HG02623 (cell line): ENCODE results near the gene ATXN2L.
"Not testable (repeated sequence)": the region's sequence is repeated elsewhere in the genome, so short reads cannot be mapped to it uniquely, and the experiment has no call there.

Experiments used
- ATAC-seq: cut with Tn5 transposase; IDR thresholded peaks from one replicate; pipeline ENCODE4 v1.9.1; 2021; ENCODE audit warnings: moderate library complexity; ENCODE audit not compliant: unreplicated experiment

Gene ATXN2L

DNA sequence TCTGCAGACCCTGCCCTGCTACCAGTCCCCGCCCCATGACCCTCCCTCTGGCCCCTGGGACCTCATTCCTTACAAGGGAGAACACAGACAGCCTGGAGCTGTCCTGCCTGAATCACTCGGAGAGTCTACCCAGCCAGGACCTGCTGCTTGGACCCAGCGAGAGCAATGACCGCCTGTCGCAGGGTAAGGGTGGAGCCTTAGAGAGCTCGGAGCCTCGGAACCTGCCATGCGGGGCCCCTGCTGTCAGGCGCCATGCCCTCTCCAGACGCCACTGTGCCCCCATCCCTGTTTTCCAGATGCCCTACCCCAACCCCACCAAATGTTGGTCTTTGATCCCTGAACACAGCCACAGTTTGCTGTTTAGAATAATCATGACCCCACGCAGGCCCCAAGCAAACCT lies 46.4 kb downstream of the ATXN2L start:
- ATAC-seq: no peak

DNA sequence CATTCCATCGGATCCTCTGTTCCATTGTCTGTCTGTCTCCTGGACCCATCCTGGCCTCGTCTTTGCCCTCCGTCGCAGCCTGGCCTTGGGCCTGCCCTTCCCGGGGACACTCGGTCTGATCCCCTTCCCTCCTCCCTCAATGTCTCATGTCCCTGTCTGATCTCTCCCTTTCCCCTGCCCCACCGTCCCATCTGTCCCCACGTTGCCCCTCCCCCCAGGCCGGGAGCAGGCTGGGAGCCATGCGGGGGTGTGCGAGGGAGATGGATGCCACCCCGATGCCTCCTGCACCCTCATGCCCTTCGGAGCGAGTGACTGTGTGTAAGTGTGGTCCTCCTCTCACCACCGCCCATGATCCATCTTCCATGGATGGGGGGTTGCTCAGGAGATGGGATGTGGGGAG lies 50.2 kb downstream of the ATXN2L start:
- ATAC-seq: no peak

DNA sequence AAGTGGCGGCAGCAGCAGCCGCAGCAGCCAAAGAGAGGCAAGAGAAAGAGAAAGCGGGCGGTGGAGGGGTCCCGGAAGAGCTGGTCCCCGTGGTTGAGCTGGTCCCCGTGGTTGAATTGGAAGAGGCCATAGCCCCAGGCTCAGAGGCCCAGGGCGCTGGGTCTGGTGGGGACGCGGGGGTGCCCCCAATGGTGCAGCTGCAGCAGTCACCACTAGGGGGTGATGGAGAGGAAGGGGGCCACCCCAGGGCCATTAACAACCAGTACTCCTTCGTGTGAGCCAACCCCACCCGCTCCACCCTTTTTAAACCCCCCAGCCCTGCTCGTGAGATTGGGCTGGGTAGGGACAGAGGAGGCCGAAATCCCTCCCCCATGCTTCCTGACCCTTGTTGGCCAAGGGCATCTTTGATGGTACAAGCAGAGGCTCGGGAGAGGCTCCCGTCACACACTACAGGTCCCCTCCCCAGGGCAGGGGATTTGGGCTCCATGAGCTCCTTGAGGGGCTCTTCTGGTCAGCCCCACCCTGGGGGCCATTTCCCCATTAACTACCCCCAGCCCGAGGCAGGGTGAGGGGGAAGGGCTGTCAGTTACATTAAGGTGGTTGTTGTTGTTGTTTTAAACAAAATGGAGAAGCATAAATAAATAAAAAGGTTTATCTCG lies 50.9 kb downstream of the ATXN2L start:
- ATAC-seq: no peak

DNA sequence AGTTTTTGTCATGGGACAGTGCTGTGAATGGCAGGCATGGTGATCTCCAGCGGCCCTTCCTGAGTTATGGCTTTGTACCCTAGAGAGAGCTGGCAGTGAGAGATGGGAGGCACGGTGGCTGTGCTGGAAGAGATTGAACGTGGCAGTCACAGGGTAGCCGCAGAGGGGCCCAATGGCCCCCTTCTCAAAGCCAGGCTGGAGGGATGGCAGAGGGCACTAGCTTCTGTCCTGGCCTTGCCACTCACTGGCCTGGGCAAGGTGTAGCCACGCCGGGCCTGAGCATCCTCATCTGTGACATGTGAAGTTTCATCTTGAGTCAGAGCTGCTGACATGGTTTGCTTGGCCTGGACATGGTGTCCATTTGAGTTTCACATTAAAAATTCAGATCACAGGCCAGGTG lies 51.6 kb downstream of the ATXN2L start:
- no peak for ATAC-seq

DNA sequence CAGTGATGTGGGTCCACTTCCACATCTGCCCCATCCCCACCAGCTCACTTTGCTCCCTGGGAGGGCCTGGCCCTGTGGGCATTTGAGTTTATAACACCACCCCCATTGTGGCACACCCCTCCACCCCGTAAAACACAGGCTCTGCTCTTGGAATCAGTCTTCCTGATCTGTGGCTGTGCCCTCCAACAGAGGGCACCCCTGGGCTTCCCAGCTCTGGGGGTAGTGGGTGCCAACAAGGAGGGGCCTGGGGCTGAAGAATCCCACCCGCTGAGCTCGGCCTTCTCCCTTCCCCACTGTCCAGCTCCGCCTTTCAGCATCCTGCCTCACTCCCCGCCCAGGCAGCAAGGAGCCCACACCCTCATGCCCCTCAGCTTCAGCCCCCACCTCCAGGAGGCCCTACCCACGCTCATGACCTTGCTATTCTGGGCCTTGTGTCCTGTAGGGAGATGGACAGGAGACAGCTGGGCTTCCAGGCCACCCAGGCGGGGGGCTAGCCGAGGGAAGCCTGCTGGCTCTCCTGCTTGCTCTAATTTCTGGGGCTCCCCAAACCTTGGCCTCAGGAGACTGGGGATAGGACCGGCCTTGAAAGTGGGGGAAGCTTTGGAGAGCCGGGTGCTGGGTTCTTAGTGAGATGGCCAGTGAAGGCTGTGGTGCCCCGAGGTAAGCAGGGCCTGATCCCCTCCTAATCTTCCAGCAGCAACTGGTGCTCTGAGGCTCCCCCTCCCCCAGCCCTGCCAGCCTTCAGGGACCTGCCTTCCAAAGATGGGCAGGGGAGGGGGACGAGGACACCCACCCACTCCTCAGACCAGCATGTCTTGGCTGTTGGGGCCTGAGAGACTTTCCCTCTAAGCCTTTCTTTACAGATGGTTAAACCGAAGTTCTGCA lies 52.6 kb downstream of the ATXN2L start:
- no peak for ATAC-seq

DNA sequence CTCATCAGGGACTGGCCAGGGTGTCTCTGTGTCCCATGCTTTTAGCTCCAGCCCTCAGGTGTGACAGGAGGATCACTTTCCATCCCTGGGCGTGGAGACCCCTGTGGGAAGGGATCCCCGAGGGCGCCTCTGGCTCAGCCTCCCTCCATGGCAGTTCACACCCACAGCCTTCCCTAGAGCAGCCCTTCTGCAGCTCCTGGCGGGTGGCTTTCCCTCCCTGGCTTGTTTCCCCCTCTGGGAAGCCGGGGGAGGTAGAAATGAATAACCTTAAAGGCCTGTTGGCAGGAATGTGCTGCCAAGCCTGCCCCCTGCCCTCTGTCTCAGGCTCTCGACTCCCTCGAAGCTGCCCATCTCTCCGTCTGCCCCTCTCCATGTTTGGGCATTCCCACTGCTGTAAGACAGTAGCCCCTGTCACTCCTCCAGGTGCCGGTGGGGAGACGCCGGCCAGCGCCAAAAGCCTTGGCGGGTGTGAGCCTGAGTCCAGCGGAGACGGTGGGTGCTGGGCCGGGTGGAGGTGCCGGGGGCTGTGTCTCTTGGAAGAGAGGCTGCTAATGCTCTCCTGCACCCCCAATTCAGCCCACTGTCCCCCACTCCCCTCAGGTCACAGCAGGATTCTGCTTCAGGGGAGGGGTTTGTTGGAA lies 53.3 kb downstream of the ATXN2L start:
- ATAC-seq: no peak

DNA sequence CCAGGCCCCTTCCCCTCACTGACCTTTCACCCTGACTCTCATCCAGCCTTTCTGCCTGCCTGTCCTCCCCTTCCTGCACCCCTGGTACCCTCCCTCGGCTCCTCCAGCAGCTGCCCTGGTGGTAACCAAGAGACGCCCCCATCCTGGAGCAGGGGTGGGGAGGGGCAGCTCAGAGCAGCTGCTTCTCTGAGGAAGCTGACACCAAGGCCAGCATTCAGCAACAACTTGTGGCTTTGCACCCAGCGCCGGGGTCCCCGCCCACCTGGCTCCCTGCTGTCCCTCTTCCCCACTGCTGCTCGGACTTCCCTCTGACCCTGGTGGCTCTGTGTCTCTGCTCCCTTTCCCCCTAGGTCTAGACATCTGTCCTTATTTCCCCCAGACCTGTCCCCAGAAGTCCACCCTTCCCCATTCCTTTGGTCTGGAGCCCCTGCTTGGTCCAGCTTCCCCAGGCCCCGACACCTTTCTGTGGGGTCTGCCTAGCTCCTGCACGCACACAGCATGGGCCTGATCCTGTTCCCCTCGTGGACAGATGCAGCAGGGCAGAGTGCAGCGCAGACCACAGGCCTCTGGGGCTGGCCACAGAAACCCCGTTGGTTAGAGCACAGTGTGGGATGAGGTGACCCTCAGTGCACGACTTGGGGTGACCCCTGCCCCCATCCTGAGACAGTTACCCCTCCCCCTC lies 54.3 kb downstream of the ATXN2L start:
- no peak for ATAC-seq

DNA sequence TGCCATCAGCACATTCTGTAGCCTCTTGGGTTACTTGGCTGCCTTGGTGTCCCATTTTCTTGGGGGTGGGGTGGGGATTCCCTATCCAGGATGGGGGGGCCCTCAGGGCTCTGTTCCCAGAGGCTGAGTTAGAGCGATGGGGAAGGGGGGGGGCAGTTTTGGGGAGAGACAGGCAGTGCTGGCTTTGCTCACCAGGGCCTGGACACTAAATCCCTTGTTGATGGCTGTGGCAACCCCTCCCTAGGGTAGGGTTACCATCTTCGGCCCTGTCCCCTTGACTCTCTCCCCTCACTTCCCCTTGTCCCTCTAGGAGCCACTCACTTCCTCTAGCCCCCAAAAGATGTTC lies 54.8 kb downstream of the ATXN2L start:
- ATAC-seq: no peak

DNA sequence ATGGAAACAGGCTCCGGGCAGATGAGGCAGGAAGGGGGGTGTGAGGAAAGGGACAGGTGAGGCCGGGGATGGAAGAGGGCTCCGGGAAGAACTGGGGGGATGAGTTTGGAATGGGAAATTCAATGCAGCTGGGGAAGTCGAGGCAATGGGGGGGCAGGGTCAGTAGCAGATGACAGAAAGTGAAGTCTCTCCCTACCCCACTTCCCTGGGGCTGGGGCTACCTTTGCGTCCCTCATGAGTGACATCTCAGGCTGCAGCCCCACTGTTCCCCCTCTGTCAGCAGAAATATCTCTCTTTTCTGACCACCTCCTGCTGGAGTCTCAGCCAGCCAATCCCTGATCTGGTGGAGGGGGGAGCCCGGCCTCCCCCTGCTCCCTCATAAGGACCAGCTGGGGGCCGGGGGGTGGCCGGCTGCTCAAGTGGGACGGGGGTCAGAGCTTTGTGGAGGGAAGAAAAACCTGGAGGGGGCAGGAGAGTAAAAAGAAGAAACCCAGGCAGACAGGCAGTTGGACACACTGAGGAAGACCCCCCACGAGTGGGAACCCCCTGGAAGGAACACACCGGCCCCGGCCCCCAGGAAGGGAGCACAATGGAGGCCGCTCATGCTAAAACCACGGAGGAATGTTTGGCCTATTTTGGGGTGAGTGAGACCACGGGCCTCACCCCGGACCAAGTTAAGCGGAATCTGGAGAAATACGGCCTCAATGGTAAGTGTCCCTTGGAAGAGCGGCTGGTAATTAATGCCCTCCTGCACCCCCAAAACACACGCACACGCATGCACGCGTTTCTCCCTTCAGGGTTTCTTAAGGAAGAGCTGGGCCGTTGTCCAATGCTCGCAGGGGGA lies 55.5 kb downstream of the ATXN2L start, which contains the start of gene ATP2A1:
ATP2A1 (plus strand) TSS at position 406 of the 844 bp plus-strand sequence; CDS start at position 590, 184 bp downstream.
- no peak for ATAC-seq

DNA sequence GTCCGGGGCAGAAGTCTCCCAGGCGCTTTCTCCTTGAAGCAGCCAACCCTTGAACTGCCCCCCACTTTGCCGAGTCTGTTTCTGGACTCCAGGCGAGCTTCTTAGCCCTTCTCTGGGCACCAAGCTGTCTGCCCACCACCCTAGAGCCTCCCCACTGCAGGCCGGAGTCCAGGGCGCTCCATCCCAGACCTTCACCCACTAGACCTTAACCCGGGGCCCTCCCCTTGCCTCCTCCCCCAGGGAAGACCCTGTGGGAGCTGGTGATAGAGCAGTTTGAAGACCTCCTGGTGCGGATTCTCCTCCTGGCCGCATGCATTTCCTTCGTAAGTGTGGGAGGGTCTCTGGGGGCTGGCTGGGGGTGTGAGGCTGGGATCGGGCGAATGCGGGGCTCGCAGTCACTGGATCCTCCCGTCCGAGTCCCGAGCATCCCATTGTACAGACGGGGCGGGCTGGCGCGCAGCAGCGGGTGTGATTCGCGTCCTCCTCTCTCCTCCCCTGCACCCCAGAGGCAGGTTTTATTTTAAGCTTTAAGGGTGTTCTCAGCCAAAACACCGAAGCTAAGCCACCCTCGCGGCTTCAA lies 56.6 kb downstream of the ATXN2L start:
- ATAC-seq: peak; percentile 27

DNA sequence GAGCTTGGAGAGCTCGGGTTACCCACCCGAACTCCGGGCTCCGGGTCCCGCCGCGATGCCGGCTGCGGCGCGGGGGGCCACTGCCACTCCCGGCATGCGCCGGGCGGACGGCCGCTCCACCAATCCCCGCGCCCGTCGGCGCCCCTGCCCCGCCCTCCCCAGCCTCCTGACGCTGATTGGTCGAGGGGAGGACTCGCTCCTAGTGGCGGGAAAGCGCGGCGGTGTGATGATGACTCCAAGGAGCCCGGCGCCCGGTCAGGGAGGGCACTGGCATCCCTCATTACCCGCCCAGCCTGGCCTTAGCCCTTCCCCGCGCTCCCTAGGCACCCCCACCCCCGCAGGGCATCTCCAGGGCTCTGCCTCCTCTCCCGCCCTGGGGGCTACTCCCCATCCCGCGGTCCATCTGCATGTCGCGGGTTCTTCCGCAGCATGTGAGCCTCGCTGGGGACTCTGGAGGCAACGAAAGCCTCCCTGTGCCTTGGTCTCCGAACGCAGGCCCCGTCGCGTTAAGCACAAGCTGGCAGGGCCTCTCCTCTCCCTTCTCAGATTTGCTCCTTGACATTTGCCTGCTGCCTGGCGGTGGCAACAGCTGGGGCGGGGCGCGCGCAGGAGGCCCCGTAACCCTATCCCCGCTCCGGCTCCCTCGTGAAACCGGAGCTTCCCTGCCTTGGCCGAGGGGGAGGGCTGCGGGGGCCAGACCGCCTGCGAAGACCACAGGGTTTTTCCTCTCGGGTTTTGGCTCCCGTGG lies 57.2 kb downstream of the ATXN2L start:
- peak; percentile 85 for ATAC-seq

DNA sequence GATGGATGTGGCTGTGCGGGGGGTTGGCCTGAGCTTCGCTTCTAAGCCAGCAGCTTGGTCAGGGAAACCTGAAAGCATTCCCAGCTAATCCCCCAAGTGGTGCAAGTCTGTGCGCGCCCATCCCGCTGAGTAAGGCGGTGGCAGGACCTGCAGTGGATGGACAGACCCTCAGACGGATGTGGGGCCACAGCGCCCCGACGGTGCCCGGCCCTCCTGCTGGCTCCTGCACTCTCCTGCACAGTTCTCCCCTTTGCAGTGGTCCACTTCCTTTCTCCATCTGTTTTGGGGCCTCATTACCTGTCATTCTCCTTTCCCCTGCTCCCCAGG lies 57.8 kb downstream of the ATXN2L start:
- no peak for ATAC-seq

DNA sequence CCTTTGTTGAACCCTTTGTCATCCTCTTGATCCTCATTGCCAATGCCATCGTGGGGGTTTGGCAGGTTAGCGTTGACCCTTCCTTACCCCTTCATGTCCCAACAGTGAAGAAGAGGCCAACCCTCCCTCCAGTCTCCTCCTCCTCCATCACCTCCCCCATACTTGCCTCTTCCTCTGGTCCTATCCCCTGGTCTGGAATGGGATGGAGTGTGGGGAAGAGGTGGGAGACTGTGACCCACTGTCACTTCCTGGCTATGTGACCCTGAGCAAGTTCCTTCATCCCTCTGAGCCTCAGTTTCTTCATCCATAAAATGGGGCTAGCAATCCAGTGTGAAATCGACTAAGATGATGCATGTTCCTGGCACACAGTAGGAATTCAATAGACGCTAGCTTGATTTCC lies 58.2 kb downstream of the ATXN2L start:
- no peak for ATAC-seq

DNA sequence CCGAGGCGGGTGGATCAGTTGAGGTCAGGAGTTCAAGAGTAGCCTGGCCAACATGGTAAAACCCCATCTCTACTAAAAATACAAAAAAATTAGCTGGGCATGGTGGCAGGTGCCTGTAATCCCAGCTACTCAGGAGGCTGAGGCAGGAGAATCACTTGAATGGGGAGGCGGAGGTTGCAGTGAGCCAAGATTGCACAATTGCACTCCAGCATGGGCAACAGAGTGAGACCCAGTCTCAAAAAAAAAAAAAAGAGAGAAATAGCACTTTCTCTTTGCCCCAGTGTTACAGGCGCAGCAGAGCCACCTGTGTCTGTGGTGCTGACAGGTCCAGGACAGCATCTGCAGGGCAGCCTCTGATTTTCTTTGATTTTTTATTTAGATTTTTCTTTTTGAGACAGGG lies 58.8 kb downstream of the ATXN2L start:
- not testable (repeated sequence) for ATAC-seq

DNA sequence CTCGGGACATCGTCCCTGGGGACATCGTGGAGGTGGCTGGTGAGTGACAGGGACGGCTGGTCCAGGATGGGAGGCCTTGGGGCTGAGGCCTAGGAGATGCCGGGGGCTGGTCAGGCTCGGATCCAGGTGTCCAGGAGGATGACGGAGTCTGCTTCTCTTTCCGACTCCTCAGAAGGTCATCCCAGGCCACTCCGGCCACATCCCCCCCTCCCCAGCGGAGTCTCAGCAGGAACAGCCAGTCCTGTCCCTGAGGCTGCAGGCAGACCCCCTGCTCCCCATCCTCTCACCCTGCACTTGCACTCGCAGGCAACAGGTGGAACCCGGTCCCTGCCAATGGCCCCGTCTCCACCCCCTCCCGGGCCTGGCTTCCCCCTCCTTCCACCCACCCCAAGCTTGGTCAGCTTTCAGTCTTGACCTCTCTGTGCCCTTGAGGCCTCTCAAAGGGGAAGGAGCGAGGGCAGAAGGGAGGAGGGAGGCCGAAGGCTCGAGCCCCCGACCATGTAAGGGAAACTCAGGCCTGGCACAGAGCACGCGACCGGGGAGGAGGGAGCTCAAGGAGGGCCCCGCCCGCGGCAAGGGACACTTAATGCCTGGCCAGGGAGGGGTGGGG lies 59.9 kb downstream of the ATXN2L start:
- ATAC-seq: no peak

DNA sequence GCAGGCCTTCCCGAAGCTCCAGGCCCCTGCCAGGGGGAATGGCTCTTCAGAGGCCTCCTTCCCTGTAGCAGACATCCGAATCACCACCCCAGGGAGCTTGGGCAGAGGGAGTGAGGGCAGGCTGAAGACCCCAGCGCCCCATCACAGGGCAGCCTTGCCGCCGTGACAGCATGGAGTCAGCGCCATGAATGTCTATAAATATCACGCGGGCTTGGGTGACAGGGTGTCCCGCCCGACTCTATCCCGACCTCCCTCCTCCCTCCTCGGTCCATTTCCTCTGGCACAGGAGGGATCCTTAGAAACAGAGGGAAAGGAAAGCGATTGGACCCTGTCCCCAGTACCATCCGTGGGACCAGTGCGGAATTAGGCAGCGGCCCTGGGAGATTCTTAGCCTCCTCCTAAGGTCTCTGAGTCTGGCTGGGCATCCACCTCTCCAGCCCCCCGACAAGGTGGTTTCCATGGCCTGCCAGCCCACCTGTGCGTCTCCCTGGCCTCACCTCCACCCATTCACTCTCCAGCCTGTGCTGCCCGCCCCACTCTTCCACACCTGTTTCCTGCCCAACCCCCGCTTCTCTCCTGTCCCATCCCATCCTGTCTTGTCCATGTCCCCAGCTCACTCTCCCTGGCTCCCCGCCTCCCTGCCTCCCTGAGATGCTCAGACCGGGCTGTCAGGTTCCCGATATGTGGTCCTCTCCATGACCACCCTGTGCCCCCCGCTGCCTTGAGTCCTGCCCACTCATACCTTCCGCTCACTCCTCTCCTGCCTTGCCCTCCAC lies 60.6 kb downstream of the ATXN2L start:
- ATAC-seq: no peak

DNA sequence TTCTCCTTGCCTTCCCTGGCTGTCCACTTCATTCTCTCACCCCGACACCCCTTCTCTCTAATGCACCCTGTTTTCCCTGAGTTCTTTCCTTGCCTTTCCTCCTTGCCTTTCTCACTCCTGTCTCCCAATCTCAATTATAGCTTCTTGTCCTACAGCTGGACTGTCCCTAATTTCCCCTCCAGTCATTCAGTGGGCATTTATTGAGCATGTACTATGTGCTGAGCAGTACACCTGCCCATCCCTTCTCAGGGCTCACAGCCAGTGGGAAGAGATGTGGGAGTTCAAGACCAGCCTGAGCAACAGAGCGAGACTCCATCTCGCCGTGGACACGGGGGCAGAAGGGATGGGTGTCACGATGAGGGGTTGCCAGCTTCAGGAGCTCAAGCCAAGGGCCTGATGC lies 61.2 kb downstream of the ATXN2L start:
- ATAC-seq: no peak
